ENCODE data around the gene NRBF2. TPM values are rescaled to one million over a fixed set of nuclear protein-coding genes. Genes with fewer than 3 reads are reported as not detected.

The NRBF2 gene
- total RNA-seq, 1 donor, result 35.1 TPM

GRCh38 chr10:63133821-63134557 is 861 bp downstream of the NRBF2 start:
- no peak for TF ChIP-seq CTCF (IDR thresholded peaks at IDR 0.05; ENCODE audit: extremely low read depth, low read depth, low read length)
- Histone ChIP-seq H3K4me1 (ENCODE audit: insufficient read depth, low read length) (peaks cover 28% of the 10 kb centered on the region), H3K36me3 (ENCODE audit: insufficient read depth, low read length) (peaks cover 4% of the 10 kb centered on the region), H2AFZ (ENCODE audit: low read length) (peak overlapping the region; percentile 83), H3K79me2 (ENCODE audit: insufficient read depth, low read length) (peaks cover 56% of the 10 kb centered on the region), H4K20me1 (ENCODE audit: insufficient read depth, low read length) (peaks cover 33% of the 10 kb centered on the region), H3K9me3 (ENCODE audit: low read depth, low read length) (no peaks in the 10 kb centered on the region), H3K4me2 (ENCODE audit: insufficient read depth, low read length) (peak overlapping the region; percentile 95), H3K27ac (ENCODE audit: low read depth, low read length) (peak overlapping the region; percentile 98), H3K4me3 (ENCODE audit: insufficient read depth, low read length) (peak overlapping the region; percentile 100), H3K27me3 (ENCODE audit: insufficient read depth, low read length) (no peaks in the 10 kb centered on the region)
- DNase-seq (ENCODE audit: insufficient read length, low spot score, missing footprints), result peak; percentile 66

- TF ChIP-seq CTCF (IDR thresholded peaks at IDR 0.05; ENCODE audit: extremely low read depth, low read depth, low read length), result no peak
- Histone ChIP-seq H3K79me2 (ENCODE audit: insufficient read depth, low read length) (peaks cover 90% of the 10 kb centered on the region), H2AFZ (ENCODE audit: low read length) (no peak overlapping the region), H3K4me3 (ENCODE audit: insufficient read depth, low read length) (no peak overlapping the region), H3K4me2 (ENCODE audit: insufficient read depth, low read length) (no peak overlapping the region), H3K9me3 (ENCODE audit: low read depth, low read length) (no peaks in the 10 kb centered on the region), H3K27me3 (ENCODE audit: insufficient read depth, low read length) (no peaks in the 10 kb centered on the region), H3K27ac (ENCODE audit: low read depth, low read length) (peak overlapping the region; percentile 51), H4K20me1 (ENCODE audit: insufficient read depth, low read length) (peaks cover 52% of the 10 kb centered on the region), H3K36me3 (ENCODE audit: insufficient read depth, low read length) (peaks cover 7% of the 10 kb centered on the region), H3K4me1 (ENCODE audit: insufficient read depth, low read length) (peaks cover 28% of the 10 kb centered on the region)
- DNase-seq (ENCODE audit: insufficient read length, low spot score, missing footprints), result peak; percentile 37
Measured at GRCh38 chr10:63137306-63137705, 4.2 kb downstream of the NRBF2 start.

GRCh38 chr10:63140077-63140476 is 6.9 kb downstream of the NRBF2 start:
- no peak overlapping the region for H3K4me2 ChIP-seq (ENCODE audit: insufficient read depth, low read length)
- no peaks in the 10 kb centered on the region for H3K27me3 ChIP-seq (ENCODE audit: insufficient read depth, low read length)
- H3K4me3 ChIP-seq (ENCODE audit: insufficient read depth, low read length), result no peak overlapping the region
- DNase-seq (ENCODE audit: insufficient read length, low spot score, missing footprints), result no peak
- no peaks in the 10 kb centered on the region for H3K9me3 ChIP-seq (ENCODE audit: low read depth, low read length)
- peaks cover 17% of the 10 kb centered on the region for H3K4me1 ChIP-seq (ENCODE audit: insufficient read depth, low read length)
- peaks cover 47% of the 10 kb centered on the region for H4K20me1 ChIP-seq (ENCODE audit: insufficient read depth, low read length)
- peaks cover 98% of the 10 kb centered on the region for H3K79me2 ChIP-seq (ENCODE audit: insufficient read depth, low read length)
- peaks cover 7% of the 10 kb centered on the region for H3K36me3 ChIP-seq (ENCODE audit: insufficient read depth, low read length)
- no peak for TF ChIP-seq CTCF (IDR thresholded peaks at IDR 0.05; ENCODE audit: extremely low read depth, low read depth, low read length)
- H3K27ac ChIP-seq (ENCODE audit: low read depth, low read length), result no peak overlapping the region
- no peak overlapping the region for H2AFZ ChIP-seq (ENCODE audit: low read length)

- TF ChIP-seq CTCF (IDR thresholded peaks at IDR 0.05; ENCODE audit: extremely low read depth, low read depth, low read length), result no peak
- no peak for DNase-seq (ENCODE audit: insufficient read length, low spot score, missing footprints)
Measured at GRCh38 chr10:63142136-63142535, 9.0 kb downstream of the NRBF2 start.

More at GRCh38 chr10:63142136-63142535, 9.0 kb downstream of the NRBF2 start:
- H3K27ac ChIP-seq (ENCODE audit: low read depth, low read length), result no peak overlapping the region
- H3K36me3 ChIP-seq (ENCODE audit: insufficient read depth, low read length), result peaks cover 8% of the 10 kb centered on the region
- no peak overlapping the region for H3K4me2 ChIP-seq (ENCODE audit: insufficient read depth, low read length)
- no peak overlapping the region for H2AFZ ChIP-seq (ENCODE audit: low read length)
- H3K79me2 ChIP-seq (ENCODE audit: insufficient read depth, low read length), result peaks cover 97% of the 10 kb centered on the region
- H3K4me1 ChIP-seq (ENCODE audit: insufficient read depth, low read length), result peaks cover 16% of the 10 kb centered on the region
- no peaks in the 10 kb centered on the region for H3K9me3 ChIP-seq (ENCODE audit: low read depth, low read length)
- H4K20me1 ChIP-seq (ENCODE audit: insufficient read depth, low read length), result peaks cover 45% of the 10 kb centered on the region
- H3K27me3 ChIP-seq (ENCODE audit: insufficient read depth, low read length), result no peaks in the 10 kb centered on the region
- H3K4me3 ChIP-seq (ENCODE audit: insufficient read depth, low read length), result no peak overlapping the region

Measured in osteoblast (primary cell).